GM23338 (cell line): Measurements from ENCODE around the gene STK17A. TPM values are rescaled to one million over a fixed set of nuclear protein-coding genes. Genes with fewer than 3 reads are reported as not detected.

ENCODE experiments used
- polyA plus RNA-seq: library from polyadenylated mRNA; unstranded; fragments of >200 nt; fragmentation: Nextera tagmentation; extraction: Ambion mirVana; gene quantifications from 2 replicates; pipeline ENCODE4 v1.2.1, GENCODE V29; 2016
- total RNA-seq: library from RNA; depleted of rRNA; stranded (reverse); fragments of >200 nt; shearing (Covaris generic); gene quantifications from 2 replicates; pipeline ENCODE4 v1.2.3, GENCODE V29; 2014; rRNA removed

The STK17A gene
- total and polyA plus RNA-seq, 2 experiments from 2014 or later: 21.2 to 21.8 TPM

Other genes starting within 250 kb of the STK17A start
- 149 and 158 TPM in 2 replicates for gene COA1, start 146.4 kb downstream of the STK17A start, total RNA-seq
- 152 and 156 TPM in 2 replicates for gene COA1, start 146.4 kb downstream of the STK17A start, polyA plus RNA-seq
- gene BLVRA, start 175.6 kb downstream of the STK17A start, total RNA-seq: 17.0 and 20.4 TPM in 2 replicates
- 37.7 and 46.5 TPM in 2 replicates for gene BLVRA, start 175.6 kb downstream of the STK17A start, polyA plus RNA-seq